Measurements from ENCODE around the gene CNTN2. TPM values are rescaled to one million over a fixed set of nuclear protein-coding genes. Genes with fewer than 3 reads are reported as not detected.

Gene CNTN2
- total RNA-seq, 1 donor from 2014 or later, result 8.0 TPM

GRCh38 chr1:205067031-205067430 is 24.0 kb downstream of the CNTN2 start:
- DNase-seq (ENCODE audit: low spot score), result peak; percentile 34
- no peak for ATAC-seq
- intact Hi-C loops (cut with DNase I), result no loop called here

- DNase-seq (ENCODE audit: low spot score), result peak; percentile 19
- intact Hi-C loops (cut with DNase I), result no loop called here
These were observed 25.0 kb downstream of the CNTN2 start for GRCh38 chr1:205068001-205068400.

GRCh38 chr1:205068457-205069040 is 25.5 kb downstream of the CNTN2 start:
- intact Hi-C loops (cut with DNase I), result no loop called here
- ATAC-seq, result no peak

More at GRCh38 chr1:205068001-205068400, 25.0 kb downstream of the CNTN2 start:
- ATAC-seq, result no peak

GRCh38 chr1:205069371-205070125 is 26.5 kb downstream of the CNTN2 start:
- ATAC-seq (no peak), DNase-seq (ENCODE audit: low spot score) (peak; percentile 39)
- intact Hi-C loops (cut with DNase I), result no loop called here

More at GRCh38 chr1:205068457-205069040, 25.5 kb downstream of the CNTN2 start:
- DNase-seq (ENCODE audit: low spot score), result peak; percentile 23

- ATAC-seq, result no peak
- intact Hi-C loops (cut with DNase I), result no loop called here
- no peak for DNase-seq (ENCODE audit: low spot score)
These were observed 28.0 kb downstream of the CNTN2 start for GRCh38 chr1:205071028-205071409.

GRCh38 chr1:205071801-205072200 is 28.8 kb downstream of the CNTN2 start:
- no peak for DNase-seq (ENCODE audit: low spot score)
- intact Hi-C loops (cut with DNase I), result no loop called here
- no peak for ATAC-seq

GRCh38 chr1:205072286-205072685 is 29.3 kb downstream of the CNTN2 start:
- ATAC-seq, result no peak
- no peak for DNase-seq (ENCODE audit: low spot score)
- intact Hi-C loops (cut with DNase I), result no loop called here

GRCh38 chr1:205072881-205073280 is 29.9 kb downstream of the CNTN2 start:
- intact Hi-C loops (cut with DNase I), result no loop called here
- DNase-seq (ENCODE audit: low spot score), result no peak
- no peak for ATAC-seq

GRCh38 chr1:205073511-205073910 is 30.5 kb downstream of the CNTN2 start:
- DNase-seq (ENCODE audit: low spot score) (no peak), ATAC-seq (no peak)
- intact Hi-C loops (cut with DNase I), result no loop called here

GRCh38 chr1:205074084-205074483 is 31.1 kb downstream of the CNTN2 start:
- intact Hi-C loops (cut with DNase I), result loop anchor here (2.0 kb wide), 1 partner anchor 21 kb away; no protein-coding TSS in a partner anchor
- DNase-seq (ENCODE audit: low spot score) (no peak), ATAC-seq (no peak)

GRCh38 chr1:205074513-205074912 is 31.5 kb downstream of the CNTN2 start:
- DNase-seq (ENCODE audit: low spot score) (no peak), ATAC-seq (no peak)
- intact Hi-C loops (cut with DNase I), result loop anchor here (2.0 kb wide), 1 partner anchor 20 kb away; no protein-coding TSS in a partner anchor

- DNase-seq (ENCODE audit: low spot score) (no peak), ATAC-seq (no peak)
- intact Hi-C loops (cut with DNase I), result loop anchor here (2.0 kb wide), 1 partner anchor 19 kb away; no protein-coding TSS in a partner anchor
These were observed 32.7 kb downstream of the CNTN2 start for GRCh38 chr1:205075642-205076155.

GRCh38 chr1:205076245-205076761 is 33.3 kb downstream of the CNTN2 start:
- intact Hi-C loops (cut with DNase I), result no loop called here
- DNase-seq (ENCODE audit: low spot score), result no peak
- ATAC-seq, result no peak

- intact Hi-C loops (cut with DNase I), result no loop called here
- ATAC-seq (peak; percentile 53), DNase-seq (ENCODE audit: low spot score) (no peak)
These were observed 34.3 kb downstream of the CNTN2 start for GRCh38 chr1:205077158-205077933.

GRCh38 chr1:205077934-205078311 is 34.9 kb downstream of the CNTN2 start:
- intact Hi-C loops (cut with DNase I), result no loop called here
- no peak for ATAC-seq
- no peak for DNase-seq (ENCODE audit: low spot score)

- ATAC-seq (no peak), DNase-seq (ENCODE audit: low spot score) (no peak)
- intact Hi-C loops (cut with DNase I), result no loop called here
These were observed 39.4 kb downstream of the CNTN2 start for GRCh38 chr1:205082431-205082830.

GRCh38 chr1:205084360-205084759 is 41.3 kb downstream of the CNTN2 start, which contains the start of gene TMEM81:
Gene TMEM81, minus strand, starts transcription at chr1:205084460. Its CDS starts 140 bp downstream, at chr1:205084320.
- no peak for ATAC-seq
- DNase-seq (ENCODE audit: low spot score), result no peak
- intact Hi-C loops (cut with DNase I), result no loop called here

- intact Hi-C loops (cut with DNase I), result no loop called here
- no peak for DNase-seq (ENCODE audit: low spot score)
- no peak for ATAC-seq
These were observed 45.3 kb downstream of the CNTN2 start for GRCh38 chr1:205088341-205088740.

GRCh38 chr1:205091043-205091740 is 48.2 kb downstream of the CNTN2 start:
- ATAC-seq (peak; percentile 64), DNase-seq (ENCODE audit: low spot score) (no peak)
- intact Hi-C loops (cut with DNase I), result no loop called here
